Right lobe of liver (tissue), 6 donors: Measurements from ENCODE around the gene LHFPL2. TPM values are rescaled to one million over a fixed set of nuclear protein-coding genes. Genes with fewer than 3 reads are reported as not detected.

Experiments
- ATAC-seq, 4 donors: fragments of 200-7000 bp; cut with Tn5 transposase; one replicate each; pipeline ENCODE4 v1.9.1; 2020; ENCODE audit warnings: mild to moderate bottlenecking in 4 of 4, moderate library complexity in 4 of 4
- DNase-seq, 3 donors: peaks; one replicate each; pipeline ENCODE4 v3.0.0-alpha.2; 2020
- H3K27ac ChIP-seq, 3 donors: fragments of 200-600 bp; one replicate each; pipeline ENCODE4 v1.8.0; 2022
- H3K27me3 ChIP-seq, 2 donors: fragments of 200-600 bp; one replicate each; pipeline ENCODE4 v1.8.0; 2022
- H3K36me3 ChIP-seq, 4 donors: fragments of 200-600 bp; sonication (generic) in 1 of 4; one replicate each; pipeline versions ENCODE4 v1.5.1 to v1.8.0; 2017 to 2022; ENCODE audit warnings: control low read depth in 1 of 4
- H3K4me1 ChIP-seq, 4 donors: fragments of 200-600 bp; sonication (generic) in 1 of 4; one replicate each; pipeline versions ENCODE4 v1.5.1 to v1.8.0; 2017 to 2022; ENCODE audit warnings: control low read depth in 1 of 4
- H3K4me3 ChIP-seq, 3 donors: fragments of 200-600 bp; one replicate each; pipeline ENCODE4 v1.8.0; 2022
- H3K9me3 ChIP-seq, 4 donors: fragments of 200-600 bp; sonication (generic) in 1 of 4; one replicate each; pipeline versions ENCODE4 v1.5.1 to v1.8.0; 2017 to 2022; ENCODE audit warnings: control low read depth in 1 of 4
- CTCF ChIP-seq, 4 donors: fragments of 200-600 bp in 3 of 4; fragments of 450-650 bp in 1 of 4; IDR thresholded peaks; one replicate each; pipeline versions ENCODE4 v1.5.1 to v1.8.0; 2016 to 2022; ENCODE audit warnings: antibody characterized with exemption in 4 of 4, mild to moderate bottlenecking in 2 of 4
- POLR2A ChIP-seq: fragments of 450-650 bp; IDR thresholded peaks from one replicate; pipeline ENCODE4 v1.6.1; 2017; ENCODE audit warnings: antibody characterized with exemption, mild to moderate bottlenecking
- WGBS: methylation state at CpG from one replicate; pipeline ENCODE4 v1.1.6; 2018; ENCODE audit warnings: low coverage, low lambda C conversion rate; ENCODE audit not compliant: insufficient coverage; ENCODE audit errors: missing lambda C conversion rate; 5-methylcytosine and 5-hydroxymethylcytosine counted together
- intact Hi-C, 2 donors: fragments of 100-400 bp; cut with DNase I; formaldehyde crosslinking; loops; one replicate each; pipeline versions ENCODE4 v1.11.2 to v1.14.1; 2022
- total RNA-seq, 6 experiments: library from RNA; depleted of rRNA in 2 of 6; stranded (reverse); fragments of >200 nt in 2 of 6; fragmentation: NEBNext Ultra II Directional in 3 of 6; extraction: Animal tissue kit (Norgen Biotek cat#: 25700) in 3 of 6; gene quantifications; one replicate each; pipeline versions ENCODE4 v1.1.0 to v1.2.4, GENCODE V29; 2016 to 2023
- donor health status: DM: no; HTN: yes; CAD: no.
- donor health status: DM: no; HTN: no; CAD: no.
- donor health status: DM: no; HTN: no; CAD: no.
- donor health status: DM: no; HTN: yes; CAD: no.
- donor health status: DM: no; HTN: yes; CAD: no.

The LHFPL2 gene
- total RNA-seq, 6 experiments from 2014 or later = 2.6 to 11.8 (median 4.3) TPM

- H3K9me3 ChIP-seq = no peaks in the 10 kb centered on the region
- no peak overlapping the region for H3K4me3 ChIP-seq
- no peak overlapping the region for H3K27ac ChIP-seq
- no peak for ATAC-seq
- H3K27me3 ChIP-seq = peaks cover 0 to 6% of the 10 kb centered on the region in 2 donors
- TF ChIP-seq POLR2A (no peak), CTCF (IDR thresholded peaks at IDR 0.05) (no peak)
- 54% methylated on average over 2 of the region's 2 CpGs for WGBS
- DNase-seq = no peak
- peaks cover 0 to 16% (median 4%) of the 10 kb centered on the region in 4 donors for H3K4me1 ChIP-seq
- no peaks in the 10 kb centered on the region for H3K36me3 ChIP-seq
- intact Hi-C loops = no loop called here
Observed at GRCh38 chr5:78550891-78551290, 97.7 kb downstream of the LHFPL2 start.

DNA sequence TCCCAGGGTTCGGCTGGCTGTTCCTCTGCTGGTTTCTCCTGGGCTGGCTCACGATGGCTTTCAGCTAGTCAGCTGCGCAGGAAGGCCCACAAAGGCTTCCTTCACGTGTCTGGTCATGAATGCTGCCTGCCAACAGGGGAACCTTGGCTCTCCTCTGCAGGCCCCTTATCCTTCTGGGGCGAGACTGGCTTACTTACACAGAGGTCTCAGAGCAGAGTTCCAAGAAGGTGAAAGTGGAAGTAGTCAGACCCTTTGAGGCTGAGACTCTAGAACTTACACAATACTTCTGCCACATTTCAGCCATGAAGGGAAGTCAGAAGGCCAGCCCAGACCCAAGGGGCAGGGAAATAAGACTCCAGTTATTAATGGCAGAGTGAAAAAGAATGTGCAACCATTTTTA, 99.5 kb downstream of the LHFPL2 start:
- H3K4me3 ChIP-seq = no peak overlapping the region
- 82% methylated on average over 2 of the region's 5 CpGs for WGBS
- H3K27me3 ChIP-seq = no peaks in the 10 kb centered on the region
- no peaks in the 10 kb centered on the region for H3K9me3 ChIP-seq
- TF ChIP-seq POLR2A (no peak), CTCF (IDR thresholded peaks at IDR 0.05) (no peak)
- DNase-seq = peak in 1 of 3 donors; percentile 35
- H3K27ac ChIP-seq = no peak overlapping the region
- intact Hi-C loops = no loop called here
- H3K4me1 ChIP-seq = peaks cover 0 to 16% (median 4%) of the 10 kb centered on the region in 4 donors
- peak; percentile 17 to 45 (median 36) for ATAC-seq
- H3K36me3 ChIP-seq = no peaks in the 10 kb centered on the region

- DNase-seq = no peak
- H3K27ac ChIP-seq = peak overlapping the region in 1 of 3 donors; percentile 7
- 83% methylated on average over 8 of the region's 21 CpGs for WGBS
Observed at GRCh38 chr5:78547731-78548615, 100.6 kb downstream of the LHFPL2 start.

GRCh38 chr5:78547183-78547582, 101.4 kb downstream of the LHFPL2 start:
- ATAC-seq = peak in 3 of 4 donors; percentile 4 to 8 (median 4)
- no peaks in the 10 kb centered on the region for H3K9me3 ChIP-seq
- no peaks in the 10 kb centered on the region for H3K36me3 ChIP-seq
- no peaks in the 10 kb centered on the region for H3K27me3 ChIP-seq
- H3K4me1 ChIP-seq = peaks cover 0 to 16% (median 4%) of the 10 kb centered on the region in 4 donors
- no peak overlapping the region for H3K4me3 ChIP-seq
- intact Hi-C loops = no loop called here
- no peak for TF ChIP-seq POLR2A
- no peak overlapping the region for H3K27ac ChIP-seq
- DNase-seq = no peak
- 25% methylated on average over 1 of the region's 5 CpGs for WGBS

More at GRCh38 chr5:78547731-78548615, 100.6 kb downstream of the LHFPL2 start:
- Histone ChIP-seq H3K4me3 (no peak overlapping the region), H3K4me1 (peaks cover 0 to 16% (median 4%) of the 10 kb centered on the region in 4 donors), H3K27me3 (no peaks in the 10 kb centered on the region), H3K9me3 (no peaks in the 10 kb centered on the region), H3K36me3 (no peaks in the 10 kb centered on the region)
- TF ChIP-seq CTCF (IDR thresholded peaks at IDR 0.05) = no peak
- TF ChIP-seq POLR2A = no peak
- no peak for ATAC-seq
- intact Hi-C loops = no loop called here
